Sigmoid colon (tissue), 7 donors: ENCODE measurements around the gene MAGT1. TPM values are rescaled to one million over a fixed set of nuclear protein-coding genes. Genes with fewer than 3 reads are reported as not detected.
"Not testable (repeated sequence)": the region's sequence is repeated elsewhere in the genome, so short reads cannot be mapped to it uniquely, and the experiment has no call there.

ENCODE experiments used
- DNase-seq: peaks from one replicate; pipeline ENCODE4 v3.0.0-alpha.2; 2019
- H3K27ac ChIP-seq, 4 donors: fragments of 200-600 bp; sonication (generic); one replicate each; pipeline ENCODE4 v1.5.1; 2016 to 2019; ENCODE audit warnings: mild to moderate bottlenecking in 1 of 4
- H3K27me3 ChIP-seq, 3 donors: fragments of 200-600 bp; sonication (generic); one replicate each; pipeline ENCODE4 v1.5.1; 2019; ENCODE audit warnings: mild to moderate bottlenecking in 1 of 3
- H3K36me3 ChIP-seq, 4 donors: fragments of 200-600 bp; sonication (generic); one replicate each; pipeline ENCODE4 v1.5.1; 2016 to 2019
- H3K4me1 ChIP-seq, 4 donors: fragments of 200-600 bp; sonication (generic); one replicate each; pipeline ENCODE4 v1.5.1; 2017 to 2019
- H3K4me3 ChIP-seq, 4 donors: fragments of 200-600 bp; sonication (generic); one replicate each; pipeline ENCODE4 v1.5.1; 2017 to 2019; ENCODE audit warnings: mild to moderate bottlenecking in 2 of 4, moderate library complexity in 1 of 4
- H3K9me3 ChIP-seq, 4 donors: fragments of 200-600 bp in 3 of 4; sonication (generic) in 3 of 4; one replicate each; pipeline versions ENCODE4 v1.5.1 to v1.6.1; 2013 to 2019
- CTCF ChIP-seq, 4 experiments: fragments of 450-650 bp in 3 of 4; fragments of 200-600 bp in 1 of 4; IDR thresholded peaks; one replicate each; pipeline ENCODE4 v1.5.1; 2016 to 2019; ENCODE audit warnings: antibody characterized with exemption in 4 of 4, mild to moderate bottlenecking in 3 of 4, moderate library complexity in 2 of 4
- EP300 ChIP-seq, 4 donors: sonication (generic); formaldehyde crosslinking; IDR thresholded peaks; one replicate each; pipeline ENCODE4 v1.6.1; 2017; ENCODE audit warnings: antibody characterized with exemption in 4 of 4
- POLR2A ChIP-seq, 2 donors: fragments of 450-650 bp; IDR thresholded peaks; one replicate each; pipeline ENCODE4 v1.6.1; 2016; ENCODE audit warnings: antibody characterized with exemption in 2 of 2, mild to moderate bottlenecking in 2 of 2, moderate library complexity in 2 of 2
- POLR2AphosphoS5 ChIP-seq, 4 donors: sonication (generic); formaldehyde crosslinking; IDR thresholded peaks; one replicate each; pipeline ENCODE4 v1.6.1; 2017; ENCODE audit warnings: antibody characterized with exemption in 4 of 4
- WGBS, 2 donors: extraction: QIAGEN DNeasy Blood & Tissue Kit; methylation state at CpG; one replicate each; pipeline ENCODE4 v1.1.7; 2013; 5-methylcytosine and 5-hydroxymethylcytosine counted together
- intact Hi-C: fragments of 100-400 bp; cut with DNase I; formaldehyde crosslinking; loops from one replicate; pipeline ENCODE4 v1.15.1; 2023
- polyA plus RNA-seq, 3 donors: library from polyadenylated mRNA; stranded (reverse); fragments of 200-250 nt; gene quantifications; one replicate each; pipeline ENCODE4 v1.2.3, GENCODE V29; 2013
- total RNA-seq, 4 donors: library from RNA; depleted of rRNA; stranded (reverse); fragments of >200 nt; gene quantifications; one replicate each; pipeline ENCODE4 v1.1.0, GENCODE V29; 2016
- donor health status: healthy with polysubstance abuse.
- donor health status: Bipolar disorder and iron deficiency.
- donor health status: healthy.

Gene MAGT1
- total RNA-seq (10 to 100 TPM; 26.0 to 29.5 (median 27.0) TPM), polyA plus RNA-seq (10 to 100 TPM in 2 of 3 donors, 1 to 10 TPM in 1; 4.8 to 29.4 (median 11.3) TPM)

DNA sequence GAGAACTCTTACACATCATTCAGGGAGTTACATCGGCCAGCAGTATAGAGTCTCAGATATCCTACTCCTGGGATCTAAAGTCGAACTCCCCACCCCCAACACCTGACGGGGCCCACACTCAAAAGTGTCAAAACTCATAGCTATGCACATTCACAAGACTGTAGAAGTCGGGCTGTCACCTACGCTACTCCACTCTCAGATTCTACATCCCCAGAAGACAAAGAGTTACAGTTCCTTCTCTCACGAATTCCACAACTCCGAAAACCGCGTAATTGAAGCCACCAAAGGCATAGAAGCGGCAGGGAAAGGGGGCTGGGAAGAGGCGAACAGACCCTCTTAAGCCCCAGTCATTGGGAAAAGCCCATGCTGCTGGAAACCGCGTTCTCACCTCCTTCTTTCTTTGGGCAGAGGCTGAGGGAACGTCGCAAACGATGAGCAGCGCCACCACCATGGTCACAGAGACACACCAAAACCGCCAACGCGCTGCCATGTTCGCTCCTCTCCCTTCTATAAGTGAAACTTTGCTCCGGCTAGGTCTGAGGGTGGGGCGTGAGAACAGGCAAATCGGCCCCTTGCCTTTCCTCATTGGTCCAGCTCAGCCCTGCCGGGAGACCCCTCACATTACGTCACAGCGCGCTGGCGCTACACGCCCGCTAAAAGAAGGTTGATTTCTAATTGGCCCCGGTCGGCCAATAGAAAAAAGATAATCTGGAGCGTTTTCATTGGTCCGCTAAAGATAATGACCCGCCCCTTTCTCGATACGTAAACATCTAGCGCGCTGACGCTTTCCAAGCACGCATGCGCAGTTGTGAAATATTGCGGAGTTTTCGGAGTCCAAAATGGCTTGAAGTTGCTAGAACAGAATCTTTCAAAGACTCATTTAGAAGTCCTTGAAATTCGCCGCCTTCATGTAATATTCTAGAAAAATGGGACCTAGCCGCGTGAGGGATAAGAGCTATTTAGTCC, at the start of gene MAGT1:
Gene MAGT1 (minus strand): TSS at position 515 of the 966 bp plus-strand sequence. CDS start 25 bp downstream, at position 490.
- peak; percentile 98 for DNase-seq
- Histone ChIP-seq H3K36me3 (no peaks in the 10 kb centered on the region), H3K4me1 (peaks cover 0 to 21% (median 6%) of the 10 kb centered on the region in 4 donors), H3K4me3 (peak within 1 kb of the TSS; percentile 49 to 66 (median 60)), H3K9me3 (no peaks in the 10 kb centered on the region), H3K27me3 (no peaks in the 10 kb centered on the region), H3K27ac (peak within 1 kb of the TSS; percentile 90 to 92 (median 92))
- WGBS, 2 donors, result 0% methylated on average over 49 of the region's 49 CpGs
- intact Hi-C loops, result loop anchor here (5.0 to 10.0 kb wide), 2 partner anchors 110 to 207 kb away; partner anchors contain the start of genes ATRX and PGK1
- peak; percentile 77 to 81 for TF ChIP-seq POLR2A (IDR thresholded peaks at IDR 0.05)
- TF ChIP-seq CTCF (IDR thresholded peaks at IDR 0.05), result no peak
- peak; percentile 84 to 97 (median 96) for TF ChIP-seq POLR2AphosphoS5 (IDR thresholded peaks at IDR 0.05)

DNA sequence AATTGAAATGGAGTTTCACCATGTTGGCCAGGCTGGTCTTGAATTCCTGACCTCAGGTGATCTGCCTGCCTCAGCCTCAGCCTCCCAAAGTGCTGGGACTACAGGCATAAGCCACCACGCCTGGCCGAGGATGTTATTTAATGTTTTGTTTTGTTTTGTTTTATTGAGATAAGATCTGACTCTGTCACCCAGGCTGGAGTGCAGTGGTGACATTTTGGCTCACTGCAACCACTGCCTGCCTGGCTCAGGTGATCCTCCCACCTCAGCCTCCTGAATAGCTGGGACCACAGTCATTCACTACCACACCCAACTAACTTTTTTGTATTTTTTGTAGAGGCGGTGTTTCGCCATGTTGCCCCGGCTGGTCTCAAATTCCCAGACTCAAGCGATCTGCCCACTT, 49.8 kb upstream of the MAGT1 start:
- WGBS, 2 donors, result 85 to 97% methylated on average over 6 of the region's 6 CpGs
- H3K4me1 ChIP-seq, H3K27me3 ChIP-seq, H3K4me3 ChIP-seq, H3K27ac ChIP-seq, H3K9me3 ChIP-seq, DNase-seq, H3K36me3 ChIP-seq, intact Hi-C loops: not testable (repeated sequence)

DNA sequence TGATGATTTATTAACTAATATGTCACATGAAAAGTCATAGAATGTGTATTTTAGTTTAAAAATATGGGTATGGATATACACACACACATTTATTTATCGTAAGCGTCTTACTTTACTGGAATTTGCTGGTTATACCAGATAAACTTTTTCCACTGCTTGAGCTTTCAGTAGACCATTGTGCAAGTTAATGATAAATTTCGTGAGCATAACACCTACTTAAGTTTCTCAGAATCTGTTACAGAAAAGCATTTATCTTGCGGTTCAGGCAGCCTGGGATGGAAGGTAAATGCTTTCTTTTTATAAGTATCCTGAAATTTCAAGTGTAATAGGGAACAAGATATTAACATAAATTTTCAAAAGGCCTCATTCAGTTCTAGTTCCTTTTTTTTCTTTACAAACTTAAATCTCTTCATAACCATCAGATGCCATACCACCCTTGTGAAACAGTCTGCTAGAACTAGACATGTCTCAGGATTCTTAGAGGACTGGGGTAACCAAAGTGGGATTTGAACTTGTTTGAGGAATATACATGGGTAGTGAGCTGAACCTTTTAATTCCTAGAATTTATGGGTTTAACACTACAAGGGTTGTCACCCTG, 42.9 kb upstream of the MAGT1 start:
- intact Hi-C loops, result no loop called here
- no peak for DNase-seq
- WGBS, 2 donors, result 87 to 90% methylated on average over 4 of the region's 4 CpGs
- H3K9me3 ChIP-seq, result no peaks in the 10 kb centered on the region
- H3K27ac ChIP-seq, result no peak overlapping the region
- TF ChIP-seq CTCF (IDR thresholded peaks at IDR 0.05) (no peak), EP300 (IDR thresholded peaks at IDR 0.05) (no peak), POLR2A (IDR thresholded peaks at IDR 0.05) (no peak), POLR2AphosphoS5 (IDR thresholded peaks at IDR 0.05) (no peak)
- no peaks in the 10 kb centered on the region for H3K27me3 ChIP-seq
- no peaks in the 10 kb centered on the region for H3K36me3 ChIP-seq
- peaks cover 0 to 11% (median 0%) of the 10 kb centered on the region in 4 donors for H3K4me1 ChIP-seq
- no peak overlapping the region for H3K4me3 ChIP-seq

DNA sequence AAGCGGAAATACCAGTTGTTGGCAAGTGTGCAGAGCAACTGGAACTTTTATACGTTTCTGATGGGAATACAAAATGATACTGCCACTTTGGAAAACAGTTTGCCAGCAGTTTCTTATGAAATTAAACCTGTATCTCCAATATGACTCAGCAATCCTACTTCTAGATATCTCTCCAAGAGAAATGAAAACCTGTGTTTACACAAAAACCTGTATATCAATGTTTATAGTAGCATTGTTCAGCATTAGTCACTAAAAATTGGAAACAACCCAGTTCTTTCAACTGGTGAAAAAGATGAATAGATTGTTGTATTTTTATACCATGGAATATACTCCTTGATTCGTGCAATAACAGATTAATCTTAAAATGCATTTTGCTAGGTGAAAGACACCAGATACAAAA, 42.1 kb upstream of the MAGT1 start:
- 24 to 72% methylated on average over 3 of the region's 3 CpGs for WGBS, 2 donors
- no peaks in the 10 kb centered on the region for H3K9me3 ChIP-seq
- H3K4me3 ChIP-seq, result no peak overlapping the region
- no peaks in the 10 kb centered on the region for H3K27me3 ChIP-seq
- H3K27ac ChIP-seq, result no peak overlapping the region
- H3K4me1 ChIP-seq, result peaks cover 0 to 11% (median 0%) of the 10 kb centered on the region in 4 donors
- H3K36me3 ChIP-seq, result no peaks in the 10 kb centered on the region
- TF ChIP-seq CTCF (IDR thresholded peaks at IDR 0.05), result no peak
- TF ChIP-seq POLR2A (IDR thresholded peaks at IDR 0.05), result no peak
- no peak for TF ChIP-seq POLR2AphosphoS5 (IDR thresholded peaks at IDR 0.05)
- no peak for TF ChIP-seq EP300 (IDR thresholded peaks at IDR 0.05)
- no peak for DNase-seq
- intact Hi-C loops, result no loop called here

GRCh38 chrX:77936299-77936698, 41.1 kb upstream of the MAGT1 start:
- no peak for TF ChIP-seq CTCF (IDR thresholded peaks at IDR 0.05)
- no peak for TF ChIP-seq EP300 (IDR thresholded peaks at IDR 0.05)
- no peak for TF ChIP-seq POLR2AphosphoS5 (IDR thresholded peaks at IDR 0.05)
- no peak for TF ChIP-seq POLR2A (IDR thresholded peaks at IDR 0.05)
- no peak overlapping the region for H3K27ac ChIP-seq
- peaks cover 0 to 11% (median 0%) of the 10 kb centered on the region in 4 donors for H3K4me1 ChIP-seq
- H3K36me3 ChIP-seq, result no peaks in the 10 kb centered on the region
- no peaks in the 10 kb centered on the region for H3K9me3 ChIP-seq
- no peaks in the 10 kb centered on the region for H3K27me3 ChIP-seq
- no peak overlapping the region for H3K4me3 ChIP-seq
- intact Hi-C loops, result no loop called here
- no peak for DNase-seq
